HG03196 (cell line): ENCODE data around the gene RCAN1.
"Not testable (repeated sequence)": the region's sequence is repeated elsewhere in the genome, so short reads cannot be mapped to it uniquely, and the experiment has no call there.

Source experiments
- ATAC-seq: cut with Tn5 transposase; IDR thresholded peaks from one replicate; pipeline ENCODE4 v1.9.1; 2021; ENCODE audit not compliant: unreplicated experiment

RCAN1 gene

GRCh38 chr21:34621434-34622350 lies 6.8 kb upstream of the RCAN1 start:
- no peak for ATAC-seq

GRCh38 chr21:34619841-34620665 lies 5.1 kb upstream of the RCAN1 start:
- no peak for ATAC-seq

- ATAC-seq = no peak
Measured at GRCh38 chr21:34618941-34619340, 4.0 kb upstream of the RCAN1 start.

- ATAC-seq = no peak
Measured at GRCh38 chr21:34617753-34618339, 2.9 kb upstream of the RCAN1 start.

- no peak for ATAC-seq
Measured at GRCh38 chr21:34615487-34615814, 538 bp upstream of the RCAN1 start.

- no peak for ATAC-seq
Measured at GRCh38 chr21:34613679-34614627, 960 bp downstream of the RCAN1 start.

- no peak for ATAC-seq
Measured at GRCh38 chr21:34612557-34612956, 2.4 kb downstream of the RCAN1 start.

GRCh38 chr21:34612056-34612455 lies 2.9 kb downstream of the RCAN1 start:
- no peak for ATAC-seq

- ATAC-seq = no peak
Measured at GRCh38 chr21:34611528-34611927, 3.4 kb downstream of the RCAN1 start.

- ATAC-seq = no peak
Measured at GRCh38 chr21:34609933-34610549, 4.9 kb downstream of the RCAN1 start.

- no peak for ATAC-seq
Measured at GRCh38 chr21:34609244-34609932, 5.5 kb downstream of the RCAN1 start.

GRCh38 chr21:34607376-34607775 lies 7.5 kb downstream of the RCAN1 start:
- ATAC-seq = not testable (repeated sequence)

GRCh38 chr21:34606621-34607020 lies 8.3 kb downstream of the RCAN1 start:
- no peak for ATAC-seq

GRCh38 chr21:34606051-34606450 lies 8.9 kb downstream of the RCAN1 start:
- ATAC-seq = no peak

- ATAC-seq = not testable (repeated sequence)
Measured at GRCh38 chr21:34604956-34605355, 10.0 kb downstream of the RCAN1 start.

GRCh38 chr21:34604556-34604955 lies 10.4 kb downstream of the RCAN1 start:
- no peak for ATAC-seq

GRCh38 chr21:34603710-34604057 lies 11.2 kb downstream of the RCAN1 start:
- no peak for ATAC-seq

- ATAC-seq = no peak
Measured at GRCh38 chr21:34603002-34603709, 11.8 kb downstream of the RCAN1 start.

- no peak for ATAC-seq
Measured at GRCh38 chr21:34602061-34602460, 12.9 kb downstream of the RCAN1 start.
